Prostate gland (tissue), 2 donors: ENCODE results near the gene SEMA3E. TPM values are rescaled to one million over a fixed set of nuclear protein-coding genes. Genes with fewer than 3 reads are reported as not detected.

ENCODE experiments used
- DNase-seq: peaks from one replicate; pipeline ENCODE4 v3.0.0-alpha.2; 2019; ENCODE audit warnings: low spot score
- H3K27ac ChIP-seq, 2 donors: fragments of 200-600 bp; sonication (generic); 2 replicates each; pipeline ENCODE4 v1.5.1; 2017 to 2019
- H3K27me3 ChIP-seq: fragments of 200-600 bp; sonication (generic); replicated peaks from 2 replicates; pipeline ENCODE4 v1.5.1; 2019; ENCODE audit not compliant: insufficient read depth
- H3K36me3 ChIP-seq, 2 donors: fragments of 200-600 bp; sonication (generic); 1 replicate in 1 of 2; 2 replicates in 1 of 2; pipeline versions ENCODE4 v1.5.1 to v1.8.1; 2017 to 2019
- H3K4me1 ChIP-seq: fragments of 200-600 bp; sonication (generic); replicated peaks from 2 replicates; pipeline ENCODE4 v1.5.1; 2019
- H3K4me3 ChIP-seq, 2 donors: fragments of 200-600 bp; sonication (generic); 2 replicates each; pipeline ENCODE4 v1.5.1; 2017 to 2019
- H3K9me3 ChIP-seq: fragments of 200-600 bp; sonication (generic); 2 replicates; pipeline ENCODE4 v1.5.1; 2017
- CTCF ChIP-seq, 4 experiments: fragments of 200-600 bp in 2 of 4; fragments of 450-650 bp in 2 of 4; sonication (generic) in 2 of 4; IDR thresholded peaks; 1 replicate in 3 of 4; 2 replicates in 1 of 4; pipeline ENCODE4 v1.5.1; 2016 to 2019; ENCODE audit warnings: antibody characterized with exemption in 4 of 4, mild to moderate bottlenecking in 2 of 4, moderate library complexity in 2 of 4
- POLR2A ChIP-seq: fragments of 450-650 bp; IDR thresholded peaks from one replicate; pipeline ENCODE4 v1.6.1; 2016; ENCODE audit warnings: antibody characterized with exemption, mild to moderate bottlenecking
- POLR2AphosphoS5 ChIP-seq: sonication (generic); formaldehyde crosslinking; IDR thresholded peaks from one replicate; pipeline ENCODE4 v1.6.1; 2017; ENCODE audit warnings: antibody characterized with exemption
- WGBS: methylation state at CpG from one replicate; pipeline ENCODE4 v1.1.5; 2018; 5-methylcytosine and 5-hydroxymethylcytosine counted together
- intact Hi-C: fragments of 100-400 bp; cut with DNase I; formaldehyde crosslinking; loops from one replicate; pipeline ENCODE4 v1.14.2; 2022
- total RNA-seq, 2 donors: library from RNA; depleted of rRNA; stranded (reverse); fragments of >200 nt; gene quantifications; one replicate each; pipeline ENCODE4 v1.1.0, GENCODE V29; 2016

Gene SEMA3E
- total RNA-seq, 2 donors from 2014 or later = 2.6 to 4.8 TPM

- no peaks in the 10 kb centered on the region for H3K9me3 ChIP-seq
- DNase-seq = no peak
- H3K36me3 ChIP-seq = no peaks in the 10 kb centered on the region
- no peaks in the 10 kb centered on the region for H3K27me3 ChIP-seq
- H3K4me3 ChIP-seq = no peak overlapping the region
- no peak overlapping the region for H3K27ac ChIP-seq
- 93% methylated on average over 2 of the region's 2 CpGs for WGBS
- intact Hi-C loops = no loop called here
- TF ChIP-seq POLR2AphosphoS5 = no peak
- no peak for TF ChIP-seq CTCF (IDR thresholded peaks at IDR 0.05)
- no peak for TF ChIP-seq POLR2A
- no peaks in the 10 kb centered on the region for H3K4me1 ChIP-seq
Observed at GRCh38 chr7:83519240-83519639, 129.7 kb downstream of the SEMA3E start.

DNA sequence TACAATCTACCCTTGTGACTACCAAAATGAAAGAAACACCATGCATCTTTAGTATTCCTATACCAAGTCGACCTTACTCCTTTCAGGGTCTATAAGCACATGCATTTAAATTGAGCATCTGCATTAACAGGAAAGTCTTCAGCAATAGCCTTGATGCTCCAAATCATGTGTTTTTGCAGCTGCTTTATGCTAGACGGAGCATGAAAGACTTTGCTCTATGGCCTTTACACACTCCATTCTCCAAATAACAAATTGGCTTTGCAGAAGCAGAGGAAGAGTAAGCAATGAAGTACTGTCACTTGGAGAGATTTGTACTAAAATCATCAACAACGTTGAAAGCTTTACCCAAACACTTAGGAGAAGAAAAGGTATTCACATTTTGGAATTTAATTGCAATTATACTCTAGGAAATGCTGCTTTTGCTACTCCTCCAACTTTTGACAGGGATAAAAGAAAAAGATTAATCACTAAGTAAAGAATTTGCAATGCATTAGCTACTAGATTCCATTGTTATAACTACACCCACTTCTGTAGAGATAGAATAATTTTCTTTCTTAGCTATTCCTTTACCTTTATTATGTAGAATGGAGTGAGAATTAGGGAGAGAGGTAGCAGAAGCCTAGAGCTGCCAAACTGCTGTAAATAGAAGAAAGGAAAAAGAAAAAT lies 131.8 kb downstream of the SEMA3E start:
- intact Hi-C loops = no loop called here

GRCh38 chr7:83514977-83515376 lies 134.0 kb downstream of the SEMA3E start:
- Histone ChIP-seq H3K27me3 (no peaks in the 10 kb centered on the region), H3K36me3 (no peaks in the 10 kb centered on the region), H3K4me3 (no peak overlapping the region), H3K9me3 (no peaks in the 10 kb centered on the region), H3K27ac (no peak overlapping the region), H3K4me1 (no peaks in the 10 kb centered on the region)
- TF ChIP-seq CTCF (IDR thresholded peaks at IDR 0.05) (no peak), POLR2A (no peak), POLR2AphosphoS5 (no peak)
- 29% methylated on average over 3 of the region's 3 CpGs for WGBS
- DNase-seq = no peak
- intact Hi-C loops = no loop called here

More for the DNA sequence above, 131.8 kb downstream of the SEMA3E start:
- no peak overlapping the region for H3K4me3 ChIP-seq
- 51% methylated on average over 3 of the region's 3 CpGs for WGBS
- TF ChIP-seq POLR2AphosphoS5 = no peak
- TF ChIP-seq POLR2A = no peak
- TF ChIP-seq CTCF (IDR thresholded peaks at IDR 0.05) = no peak
- no peaks in the 10 kb centered on the region for H3K36me3 ChIP-seq
- no peaks in the 10 kb centered on the region for H3K9me3 ChIP-seq
- DNase-seq = no peak
- no peaks in the 10 kb centered on the region for H3K27me3 ChIP-seq
- H3K4me1 ChIP-seq = no peaks in the 10 kb centered on the region
- H3K27ac ChIP-seq = no peak overlapping the region

- no peak for DNase-seq
- 88% methylated on average over 3 of the region's 3 CpGs for WGBS
- no peak overlapping the region for H3K4me3 ChIP-seq
- H3K9me3 ChIP-seq = no peaks in the 10 kb centered on the region
- no peak overlapping the region for H3K27ac ChIP-seq
- no peaks in the 10 kb centered on the region for H3K4me1 ChIP-seq
- intact Hi-C loops = no loop called here
- H3K27me3 ChIP-seq = no peaks in the 10 kb centered on the region
- no peaks in the 10 kb centered on the region for H3K36me3 ChIP-seq
- TF ChIP-seq CTCF (IDR thresholded peaks at IDR 0.05) (no peak), POLR2AphosphoS5 (no peak), POLR2A (no peak)
Observed at GRCh38 chr7:83509255-83510021, 139.5 kb downstream of the SEMA3E start.
